Measurements from ENCODE around the gene LTN1. TPM values are rescaled to one million over a fixed set of nuclear protein-coding genes. Genes with fewer than 3 reads are reported as not detected.

Gene LTN1
- total and polyA plus RNA-seq, 2 of the 13 experiments (the other 11 are each of a cell fraction or from before 2014, with no cell fraction given) = 6.7 to 24.6 TPM

DNA sequence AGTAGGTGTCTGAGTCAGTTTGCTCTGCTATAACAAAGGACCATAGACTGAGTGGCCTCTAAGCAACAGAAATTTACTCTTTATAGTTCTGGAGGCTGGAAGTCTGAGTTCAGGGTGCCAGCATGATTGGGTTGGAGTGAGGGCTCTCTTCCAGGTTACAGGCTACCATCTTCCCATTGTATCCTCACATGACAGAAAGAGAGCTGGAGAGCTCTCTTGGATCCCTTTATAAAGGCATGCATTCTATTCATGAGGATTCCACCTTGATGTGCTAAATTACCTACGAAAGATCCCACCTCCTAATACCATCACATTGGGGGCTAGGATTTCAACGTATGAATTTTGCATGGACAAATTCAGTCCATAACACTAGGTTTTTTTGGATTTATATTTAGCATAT is 79.6 kb downstream of the LTN1 start:
- Histone ChIP-seq H3K9me3 (ENCODE audit: low read length) (no peaks in the 10 kb centered on the region), H3K4me1 (ENCODE audit: insufficient read depth, low read length) (no peaks in the 10 kb centered on the region), H3K27me3 (ENCODE audit: control insufficient read depth in 1 of 2, insufficient read depth in 2 of 2, low read length in 2 of 2) (no peaks in the 10 kb centered on the region), H4K20me1 (ENCODE audit: insufficient read depth, low read length) (no peaks in the 10 kb centered on the region), H2AFZ (ENCODE audit: low read length) (no peak overlapping the region), H3K9ac (ENCODE audit: insufficient read depth, low read depth, low read length) (no peak overlapping the region), H3K4me3 (replicated peaks in 1 of 3; ENCODE audit: insufficient read depth in 1 of 3, low read depth in 2 of 3, low read length in 3 of 3) (no peak overlapping the region), H3K27ac (ENCODE audit: extremely low read length, insufficient read depth, low read length) (no peak overlapping the region), H3K36me3 (replicated peaks in 1 of 2; ENCODE audit: control insufficient read depth in 1 of 2, insufficient read depth in 2 of 2, low read length in 2 of 2) (no peaks in the 10 kb centered on the region), H3K4me2 (ENCODE audit: low read depth, low read length) (no peak overlapping the region), H3K79me2 (ENCODE audit: insufficient read depth, low read length) (no peaks in the 10 kb centered on the region)
- in situ Hi-C loops (cut with HindIII; ENCODE audit: extremely low pct_ligation_motif_present, low pct_unique_long_range_greater_than_20kb) = no loop called here
- DNase-seq (ENCODE audit: low spot score) = no peak
- WGBS (ENCODE audit: low lambda C conversion rate) = 24% methylated on average over 2 of the region's 2 CpGs
- no peak for FAIRE-seq
- intact Hi-C loops (cut with micrococcal nuclease; ENCODE audit: unreplicated experiment) = no loop called here
- CTCF ChIA-PET (ENCODE audit: low intra/inter-chr PET ratio, low total read pairs) = no interaction called here
- ATAC-seq = no peak
- POLR2A ChIA-PET = no interaction called here
- no TSS peak for BruUV-seq (replicated peaks)
- TF ChIP-seq, protein P1, sequence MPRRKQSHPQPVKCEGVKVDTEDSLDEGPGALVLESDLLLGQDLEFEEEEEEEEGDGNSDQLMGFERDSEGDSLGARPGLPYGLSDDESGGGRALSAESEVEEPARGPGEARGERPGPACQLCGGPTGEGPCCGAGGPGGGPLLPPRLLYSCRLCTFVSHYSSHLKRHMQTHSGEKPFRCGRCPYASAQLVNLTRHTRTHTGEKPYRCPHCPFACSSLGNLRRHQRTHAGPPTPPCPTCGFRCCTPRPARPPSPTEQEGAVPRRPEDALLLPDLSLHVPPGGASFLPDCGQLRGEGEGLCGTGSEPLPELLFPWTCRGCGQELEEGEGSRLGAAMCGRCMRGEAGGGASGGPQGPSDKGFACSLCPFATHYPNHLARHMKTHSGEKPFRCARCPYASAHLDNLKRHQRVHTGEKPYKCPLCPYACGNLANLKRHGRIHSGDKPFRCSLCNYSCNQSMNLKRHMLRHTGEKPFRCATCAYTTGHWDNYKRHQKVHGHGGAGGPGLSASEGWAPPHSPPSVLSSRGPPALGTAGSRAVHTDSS (CRISPR knock-in tag; conservative IDR thresholded peaks at IDR 0.05) = no peak
- TF ChIP-seq PBX2 (CRISPR knock-in tag; IDR thresholded peaks at IDR 0.05) = no peak
- TF ChIP-seq TFDP2 (CRISPR knock-in tag; IDR thresholded peaks at IDR 0.05) = no peak
- no peak for TF ChIP-seq HNF4A (CRISPR knock-in tag; IDR thresholded peaks at IDR 0.05)
- no peak for TF ChIP-seq TIGD3 (CRISPR knock-in tag; IDR thresholded peaks at IDR 0.05; ENCODE audit: borderline replicate concordance)
- no peak for TF ChIP-seq SATB2 (CRISPR knock-in tag; IDR thresholded peaks at IDR 0.05)
- TF ChIP-seq MAZ (IDR thresholded peaks at IDR 0.05; ENCODE audit: borderline replicate concordance, low read depth, low read length) = no peak
- no peak for TF ChIP-seq MAZ (CRISPR knock-in tag; IDR thresholded peaks at IDR 0.05; ENCODE audit: low read depth)
- no peak for TF ChIP-seq SUZ12 (IDR thresholded peaks at IDR 0.05; ENCODE audit: low read depth, low read length)
- TF ChIP-seq, protein P2, sequence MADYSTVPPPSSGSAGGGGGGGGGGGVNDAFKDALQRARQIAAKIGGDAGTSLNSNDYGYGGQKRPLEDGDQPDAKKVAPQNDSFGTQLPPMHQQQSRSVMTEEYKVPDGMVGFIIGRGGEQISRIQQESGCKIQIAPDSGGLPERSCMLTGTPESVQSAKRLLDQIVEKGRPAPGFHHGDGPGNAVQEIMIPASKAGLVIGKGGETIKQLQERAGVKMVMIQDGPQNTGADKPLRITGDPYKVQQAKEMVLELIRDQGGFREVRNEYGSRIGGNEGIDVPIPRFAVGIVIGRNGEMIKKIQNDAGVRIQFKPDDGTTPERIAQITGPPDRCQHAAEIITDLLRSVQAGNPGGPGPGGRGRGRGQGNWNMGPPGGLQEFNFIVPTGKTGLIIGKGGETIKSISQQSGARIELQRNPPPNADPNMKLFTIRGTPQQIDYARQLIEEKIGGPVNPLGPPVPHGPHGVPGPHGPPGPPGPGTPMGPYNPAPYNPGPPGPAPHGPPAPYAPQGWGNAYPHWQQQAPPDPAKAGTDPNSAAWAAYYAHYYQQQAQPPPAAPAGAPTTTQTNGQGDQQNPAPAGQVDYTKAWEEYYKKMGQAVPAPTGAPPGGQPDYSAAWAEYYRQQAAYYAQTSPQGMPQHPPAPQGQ (CRISPR knock-in tag; IDR thresholded peaks at IDR 0.05; ENCODE audit: borderline replicate concordance) = no peak
- TF ChIP-seq ZBTB4 (CRISPR knock-in tag; IDR thresholded peaks at IDR 0.05; ENCODE audit: borderline replicate concordance) = no peak

Measured in HepG2 (cell line).